HG03039 (cell line): ENCODE results near the gene GEMIN5.
"Not testable (repeated sequence)": the region's sequence is repeated elsewhere in the genome, so short reads cannot be mapped to it uniquely, and the experiment has no call there.

Experiments
- ATAC-seq: cut with Tn5 transposase; IDR thresholded peaks from one replicate; pipeline ENCODE4 v1.9.1; 2021; ENCODE audit warnings: mild to moderate bottlenecking, moderate library complexity; ENCODE audit not compliant: unreplicated experiment

The GEMIN5 gene

GRCh38 chr5:154937718-154938466, at the start of gene GEMIN5:
Gene GEMIN5, minus strand, starts transcription at chr5:154938211. Its CDS starts 78 bp downstream, at chr5:154938133.
- ATAC-seq: peak; percentile 86

- ATAC-seq: no peak
Observed at GRCh38 chr5:154986151-154986550, 48.1 kb upstream of the GEMIN5 start.

GRCh38 chr5:154984946-154985516, 47.0 kb upstream of the GEMIN5 start:
- ATAC-seq: no peak

- ATAC-seq: not testable (repeated sequence)
Observed at GRCh38 chr5:154978294-154978693, 40.3 kb upstream of the GEMIN5 start.

- no peak for ATAC-seq
Observed at GRCh38 chr5:154977409-154977808, 39.4 kb upstream of the GEMIN5 start.

- ATAC-seq: not testable (repeated sequence)
Observed at GRCh38 chr5:154976082-154976481, 38.1 kb upstream of the GEMIN5 start.

GRCh38 chr5:154972476-154973080, 34.6 kb upstream of the GEMIN5 start:
- ATAC-seq: no peak

GRCh38 chr5:154971501-154971900, 33.5 kb upstream of the GEMIN5 start:
- ATAC-seq: no peak

- no peak for ATAC-seq
Observed at GRCh38 chr5:154970759-154971158, 32.7 kb upstream of the GEMIN5 start.

- no peak for ATAC-seq
Observed at GRCh38 chr5:154968953-154969352, 30.9 kb upstream of the GEMIN5 start.

GRCh38 chr5:154967421-154968024, 29.5 kb upstream of the GEMIN5 start:
- no peak for ATAC-seq

GRCh38 chr5:154966874-154967273, 28.9 kb upstream of the GEMIN5 start:
- no peak for ATAC-seq

GRCh38 chr5:154966081-154966841, 28.2 kb upstream of the GEMIN5 start:
- no peak for ATAC-seq

- peak; percentile 94 for ATAC-seq
Observed at GRCh38 chr5:154962494-154962893, 24.5 kb upstream of the GEMIN5 start.

- no peak for ATAC-seq
Observed at GRCh38 chr5:154956712-154957111, 18.7 kb upstream of the GEMIN5 start.

- no peak for ATAC-seq
Observed at GRCh38 chr5:154949781-154950180, 11.8 kb upstream of the GEMIN5 start.

GRCh38 chr5:154948313-154948712, 10.3 kb upstream of the GEMIN5 start:
- ATAC-seq: no peak

GRCh38 chr5:154947778-154948177, 9.8 kb upstream of the GEMIN5 start:
- no peak for ATAC-seq

- ATAC-seq: no peak
Observed at GRCh38 chr5:154945695-154946301, 7.8 kb upstream of the GEMIN5 start.

GRCh38 chr5:154944716-154945115, 6.7 kb upstream of the GEMIN5 start:
- no peak for ATAC-seq

- no peak for ATAC-seq
Observed at GRCh38 chr5:154943527-154943926, 5.5 kb upstream of the GEMIN5 start.
